GM12874 (cell line): Measurements from ENCODE around the gene PTPRCAP.

Experiments
- CTCF ChIP-seq: IDR thresholded peaks from 2 replicates; pipeline ENCODE4 v1.5.1; 2011; ENCODE audit warnings: low read depth, mild to moderate bottlenecking, control low read depth, low read length, moderate library complexity; ENCODE audit not compliant: insufficient read depth

The PTPRCAP gene

GRCh38 chr11:67435031-67435726 lies 2.3 kb downstream of the PTPRCAP start:
- TF ChIP-seq CTCF = no peak

DNA sequence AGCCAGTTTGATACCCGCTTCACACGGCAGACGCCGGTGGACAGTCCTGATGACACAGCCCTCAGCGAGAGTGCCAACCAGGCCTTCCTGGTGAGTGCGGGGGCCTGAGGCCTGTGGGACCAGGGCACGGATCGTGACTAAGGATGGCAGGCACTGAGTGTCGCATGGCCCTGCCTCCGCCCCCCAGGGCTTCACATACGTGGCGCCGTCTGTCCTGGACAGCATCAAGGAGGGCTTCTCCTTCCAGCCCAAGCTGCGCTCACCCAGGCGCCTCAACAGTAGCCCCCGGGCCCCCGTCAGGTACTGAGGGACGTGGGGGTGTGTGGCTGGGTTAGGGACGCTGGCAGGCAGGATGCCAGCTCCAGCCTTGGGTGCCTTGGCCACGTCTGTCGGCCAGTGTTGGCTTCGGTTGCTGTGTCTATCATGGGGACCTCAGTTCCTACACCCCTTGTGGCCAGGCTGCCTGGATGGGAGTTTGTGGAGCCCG lies 3.0 kb downstream of the PTPRCAP start:
- no peak for TF ChIP-seq CTCF

DNA sequence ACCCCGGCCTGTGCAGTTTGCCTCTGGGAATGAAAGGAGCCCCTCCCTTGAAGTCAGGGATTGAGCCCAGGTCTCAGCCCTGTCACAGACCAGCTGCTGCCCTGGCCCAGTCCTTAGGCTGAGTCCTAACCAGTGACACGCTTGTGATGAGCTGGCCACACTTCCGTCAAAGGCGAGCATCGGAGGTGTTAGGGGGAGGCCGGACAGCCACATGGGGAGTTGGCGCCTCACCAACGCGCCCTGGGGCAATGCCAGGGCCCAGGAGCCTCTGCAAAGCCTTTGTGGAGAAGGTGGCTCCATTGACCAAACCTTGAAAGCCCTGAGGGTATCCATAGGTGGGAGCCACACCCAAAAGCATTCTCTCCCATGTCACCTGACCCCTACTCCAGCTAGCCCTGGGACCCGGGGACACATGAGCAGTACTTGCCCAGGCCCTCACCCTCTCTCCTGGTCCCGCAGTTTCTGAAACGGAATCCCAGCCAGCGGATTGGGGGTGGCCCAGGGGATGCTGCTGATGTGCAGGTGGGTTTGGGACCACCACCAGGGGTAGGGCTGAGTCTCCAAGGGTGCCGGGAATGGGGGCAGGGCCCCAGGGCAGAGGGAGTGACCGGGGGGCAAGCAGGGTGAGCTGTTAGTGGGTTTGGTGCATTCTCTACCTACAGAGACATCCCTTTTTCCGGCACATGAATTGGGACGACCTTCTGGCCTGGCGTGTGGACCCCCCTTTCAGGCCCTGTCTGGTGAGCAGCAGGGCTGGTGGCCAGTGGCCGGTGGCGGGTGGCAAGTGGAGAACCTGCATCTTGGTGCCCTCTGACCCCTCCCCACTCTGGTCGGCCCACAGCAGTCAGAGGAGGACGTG lies 3.7 kb downstream of the PTPRCAP start:
- TF ChIP-seq CTCF = no peak

GRCh38 chr11:67432655-67433349 lies 4.7 kb downstream of the PTPRCAP start:
- no peak for TF ChIP-seq CTCF

GRCh38 chr11:67431346-67432249 lies 5.9 kb downstream of the PTPRCAP start:
- TF ChIP-seq CTCF = no peak

DNA sequence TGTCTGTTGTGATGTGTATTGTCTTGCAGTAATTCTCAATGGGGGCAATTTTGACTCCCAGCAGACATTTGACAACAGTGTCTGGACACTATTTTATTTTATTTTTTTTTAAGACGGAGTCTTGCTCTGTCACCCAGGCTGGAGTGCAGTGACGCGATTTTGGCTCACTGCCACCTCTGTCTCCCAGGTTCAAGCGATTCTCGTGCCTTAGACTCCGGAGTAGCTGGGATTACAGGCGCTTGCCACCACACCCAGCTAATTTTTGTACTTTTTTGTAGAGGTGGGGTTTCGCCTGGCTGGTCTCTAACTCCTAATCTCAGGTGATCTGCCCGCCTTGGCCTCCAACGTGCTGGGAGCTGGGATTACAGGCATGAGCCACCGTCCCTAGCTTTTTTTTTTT lies 7.8 kb downstream of the PTPRCAP start:
- TF ChIP-seq CTCF = no peak
